PC-3 (cell line): ENCODE data around the gene NOL6. TPM values are rescaled to one million over a fixed set of nuclear protein-coding genes. Genes with fewer than 3 reads are reported as not detected.

Experiments used
- ATAC-seq: fragments of 200-7000 bp; cut with Tn5 transposase; 2 replicates; pipeline ENCODE4 v1.9.1; 2020; ENCODE audit warnings: mild to moderate bottlenecking, moderate library complexity
- BruUV-seq: library from RNA; stranded (reverse); fragments of 400-500 nt; replicated peaks from 2 replicates; lab custom pipeline; 2021; lab: Mats Ljungman, UMichigan
- CTCF ChIA-PET: fragments of 300-600 bp; sonication (Branson Sonifier 250); formaldehyde crosslinking; loops from one replicate; lab custom pipeline; 2022; ENCODE audit warnings: antibody characterized with exemption; lab: Charles Lee
- POLR2A ChIA-PET: fragments of 300-600 bp; sonication (Branson Sonifier 250); formaldehyde crosslinking; loops from one replicate; lab custom pipeline; 2022; ENCODE audit warnings: antibody characterized with exemption; ENCODE audit not compliant: unreplicated experiment; lab: Charles Lee
- DNase-seq: peaks from one replicate; pipeline ENCODE4 v3.0.0-alpha.2; 2015
- H2AFZ ChIP-seq: fragments of 300-600 bp; sonication (generic); 2 replicates; pipeline ENCODE4 v1.6.0; 2016; ENCODE audit warnings: antibody characterized with exemption, low read length
- H3F3A ChIP-seq: fragments of 300-600 bp; sonication (generic); one replicate; pipeline ENCODE4 v1.6.0; 2017; ENCODE audit warnings: antibody characterized with exemption, low read length, control low read depth, mild to moderate bottlenecking; ENCODE audit not compliant: unreplicated experiment
- H3K27ac ChIP-seq: fragments of 300-600 bp; sonication (generic); 2 replicates; pipeline ENCODE4 v1.5.1; 2016; ENCODE audit warnings: mild to moderate bottlenecking, low read length
- H3K27me3 ChIP-seq: fragments of 300-600 bp; sonication (generic); 2 replicates; pipeline ENCODE4 v1.6.1; 2016; ENCODE audit warnings: low read length, mixed read lengths
- H3K36me3 ChIP-seq: fragments of 300-600 bp; sonication (generic); 2 replicates; pipeline ENCODE4 v1.6.1; 2016; ENCODE audit warnings: low read depth, mixed run types, low read length, mixed read lengths
- H3K4me1 ChIP-seq: fragments of 300-600 bp; sonication (generic); 2 replicates; pipeline ENCODE4 v1.5.1; 2016; ENCODE audit warnings: low read length; ENCODE audit not compliant: insufficient read depth
- H3K4me2 ChIP-seq: fragments of 300-600 bp; sonication (generic); 2 replicates; pipeline ENCODE4 v1.6.0; 2016; ENCODE audit warnings: low read length
- H3K4me3 ChIP-seq: fragments of 300-600 bp; sonication (generic); 2 replicates; pipeline ENCODE4 v1.5.1; 2016; ENCODE audit warnings: mild to moderate bottlenecking, low read length, mixed read lengths
- H3K79me2 ChIP-seq: fragments of 300-600 bp; sonication (generic); 2 replicates; pipeline ENCODE4 v1.6.1; 2017; ENCODE audit warnings: low read length, mixed read lengths
- H3K9ac ChIP-seq: fragments of 300-600 bp; sonication (generic); 2 replicates; pipeline ENCODE4 v1.6.0; 2016; ENCODE audit warnings: mild to moderate bottlenecking, low read length
- H3K9me2 ChIP-seq: fragments of 300-600 bp; sonication (generic); replicated peaks from 2 replicates; pipeline ENCODE4 v1.6.1; 2016; ENCODE audit warnings: mixed run types, low read length, mixed read lengths
- H3K9me3 ChIP-seq: fragments of 300-600 bp; sonication (generic); 2 replicates; pipeline ENCODE4 v1.6.1; 2016; ENCODE audit warnings: low read length, mixed read lengths
- H4K20me1 ChIP-seq: fragments of 300-600 bp; sonication (generic); 2 replicates; pipeline ENCODE4 v1.6.1; 2016; ENCODE audit warnings: low read length, mixed read lengths
- CTCF ChIP-seq: fragments of 300-600 bp; sonication (generic); conservative IDR thresholded peaks from 2 replicates; pipeline ENCODE4 v1.5.1; 2017; ENCODE audit warnings: antibody characterized with exemption, low read depth, mild to moderate bottlenecking, low read length
- EZH2 ChIP-seq: fragments of 300-600 bp; sonication (generic); IDR thresholded peaks from one replicate; pipeline ENCODE4 v1.6.1; 2017; ENCODE audit warnings: antibody characterized with exemption, mild to moderate bottlenecking, low read length; ENCODE audit not compliant: unreplicated experiment
- EZH2phosphoT487 ChIP-seq: fragments of 300-600 bp; sonication (generic); IDR thresholded peaks from 2 replicates; pipeline ENCODE4 v1.6.1; 2018; ENCODE audit warnings: mild to moderate bottlenecking, antibody characterized with exemption, low read length, borderline replicate concordance
- intact Hi-C: fragments of 100-400 bp; cut with micrococcal nuclease; formaldehyde crosslinking; loops from 2 replicates; pipeline ENCODE4 v1.9.0; 2023
- total RNA-seq: library from RNA; depleted of rRNA; stranded (reverse); fragments of >200 nt; gene quantifications from 2 replicates; pipeline ENCODE4 v1.2.3, GENCODE V29; 2014

The NOL6 gene
- total RNA-seq, 1 experiment from 2014 or later = 35.9 TPM

GRCh38 chr9:33475357-33475756 lies 1.6 kb upstream of the NOL6 start:
- Histone ChIP-seq H3K9ac (no peak overlapping the region), H3K36me3 (peaks cover 9% of the 10 kb centered on the region; the same call in 1 of the 2 replicates), H3K79me2 (peaks cover 30% of the 10 kb centered on the region), H3K9me2 (no peaks in the 10 kb centered on the region), H3K27ac (no peak overlapping the region), H3K4me3 (no peak overlapping the region), H3K9me3 (no peaks in the 10 kb centered on the region), H3K4me1 (peaks cover 13% of the 10 kb centered on the region), H4K20me1 (no peaks in the 10 kb centered on the region), H3K4me2 (no peak overlapping the region), H3F3A (no peaks in the 10 kb centered on the region), H2AFZ (no peak overlapping the region), H3K27me3 (no peaks in the 10 kb centered on the region)
- no peak for ATAC-seq
- POLR2A ChIA-PET = no interaction called here
- BruUV-seq = no TSS peak
- no peak for DNase-seq
- CTCF ChIA-PET = no interaction called here
- intact Hi-C loops = no loop called here
- TF ChIP-seq EZH2 (no peak), EZH2phosphoT487 (no peak), CTCF (no peak)

- ChIA-PET POLR2A (interaction anchor here (0.5 to 1.3 kb wide), 3 partner anchors 51 to 183 kb away, joined by 3 to 9 read pairs (median 7); partner anchors contain the start of gene ANKRD18B), CTCF (interaction anchor here (0.8 to 1.5 kb wide), 3 partner anchors 20 to 44 kb away, joined by 4 to 10 read pairs (median 5); no protein-coding TSS in a partner anchor)
- H2AFZ ChIP-seq = peak overlapping the region; percentile 62; the same call in 1 of the 2 replicates
- H3K9me3 ChIP-seq = no peaks in the 10 kb centered on the region
- ATAC-seq (peak; percentile 18; the same call in 1 of the 2 replicates), DNase-seq (no peak)
- H3K4me3 ChIP-seq = peak overlapping the region; percentile 90
- peaks cover 30% of the 10 kb centered on the region for H3K79me2 ChIP-seq
- H4K20me1 ChIP-seq = no peaks in the 10 kb centered on the region
- H3K36me3 ChIP-seq = peaks cover 18% of the 10 kb centered on the region; the same call in 1 of the 2 replicates
- H3K27ac ChIP-seq = 0 out of 2 replicates have a peak overlapping the region, but pooled peaks have one; percentile 17
- TF ChIP-seq CTCF = no peak
- no peak for TF ChIP-seq EZH2
- no peak for TF ChIP-seq EZH2phosphoT487
- peak overlapping the region; percentile 100 for H3K4me2 ChIP-seq
- H3K27me3 ChIP-seq = no peaks in the 10 kb centered on the region
- peaks cover 13% of the 10 kb centered on the region for H3K4me1 ChIP-seq
- intact Hi-C loops = loop anchor here (5.0 kb wide), 1 partner anchor 44 kb away; no protein-coding TSS in a partner anchor
- TSS peak; percentile 85 for BruUV-seq
- H3K9ac ChIP-seq = peak overlapping the region; percentile 97
- no peaks in the 10 kb centered on the region for H3F3A ChIP-seq
- H3K9me2 ChIP-seq = no peaks in the 10 kb centered on the region
These were observed 676 bp downstream of the NOL6 start for GRCh38 chr9:33472881-33473615.
